Fibroblast of lung (primary cell): ENCODE results near the gene ADAM23.

ENCODE experiments used
- EZH2 ChIP-seq: IDR thresholded peaks from 2 replicates; pipeline ENCODE4 v1.5.1; 2012; ENCODE audit warnings: low read length, control low read depth, mild to moderate bottlenecking; ENCODE audit errors: missing control alignments
- TF ChIP-seq, protein P1 (sequence below), 2 donors: IDR thresholded peaks in 1 of 2; conservative IDR thresholded peaks in 1 of 2; 1 replicate in 1 of 2; 2 replicates in 1 of 2; pipeline ENCODE4 v1.5.1; 2011 to 2012; ENCODE audit warnings: low read length in 2 of 2, control low read depth in 1 of 2, inconsistent platforms in 1 of 2, low read depth in 1 of 2, mild to moderate bottlenecking in 1 of 2

DNA sequence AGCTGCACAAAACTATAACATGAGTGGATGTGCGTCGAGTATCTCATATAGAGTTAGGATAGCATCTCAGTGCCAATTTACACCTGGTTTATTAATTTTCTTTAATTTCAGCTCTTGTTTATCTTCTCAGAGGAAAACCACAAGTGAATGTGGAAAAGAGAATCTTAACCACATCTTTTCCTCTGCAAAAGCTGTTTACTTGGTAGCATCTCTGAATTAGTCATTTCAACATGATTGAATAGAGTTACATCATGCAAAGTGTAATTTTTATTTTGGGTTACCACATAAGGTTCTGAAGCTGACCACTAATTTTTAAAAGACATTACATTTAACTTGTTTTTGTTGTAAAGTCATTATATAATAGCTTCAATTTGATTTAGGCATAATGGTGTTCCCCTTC lies 115.2 kb downstream of the ADAM23 start:
- TF ChIP-seq, protein P1, sequence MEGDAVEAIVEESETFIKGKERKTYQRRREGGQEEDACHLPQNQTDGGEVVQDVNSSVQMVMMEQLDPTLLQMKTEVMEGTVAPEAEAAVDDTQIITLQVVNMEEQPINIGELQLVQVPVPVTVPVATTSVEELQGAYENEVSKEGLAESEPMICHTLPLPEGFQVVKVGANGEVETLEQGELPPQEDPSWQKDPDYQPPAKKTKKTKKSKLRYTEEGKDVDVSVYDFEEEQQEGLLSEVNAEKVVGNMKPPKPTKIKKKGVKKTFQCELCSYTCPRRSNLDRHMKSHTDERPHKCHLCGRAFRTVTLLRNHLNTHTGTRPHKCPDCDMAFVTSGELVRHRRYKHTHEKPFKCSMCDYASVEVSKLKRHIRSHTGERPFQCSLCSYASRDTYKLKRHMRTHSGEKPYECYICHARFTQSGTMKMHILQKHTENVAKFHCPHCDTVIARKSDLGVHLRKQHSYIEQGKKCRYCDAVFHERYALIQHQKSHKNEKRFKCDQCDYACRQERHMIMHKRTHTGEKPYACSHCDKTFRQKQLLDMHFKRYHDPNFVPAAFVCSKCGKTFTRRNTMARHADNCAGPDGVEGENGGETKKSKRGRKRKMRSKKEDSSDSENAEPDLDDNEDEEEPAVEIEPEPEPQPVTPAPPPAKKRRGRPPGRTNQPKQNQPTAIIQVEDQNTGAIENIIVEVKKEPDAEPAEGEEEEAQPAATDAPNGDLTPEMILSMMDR (conservative IDR thresholded peaks at IDR 0.05 in 1 of 2, IDR thresholded peaks at IDR 0.05 in 1 of 2; ENCODE audit: low read depth in 1 of 2, low read length in 2 of 2) = no peak
- no peak for TF ChIP-seq EZH2
